ENCODE results near the gene OSBPL2.

Gene OSBPL2

GRCh38 chr20:62203378-62204030 is 34.8 kb upstream of the OSBPL2 start:
- H3K23ac ChIP-seq (ENCODE audit: low read length), result no peak overlapping the region
- no peak overlapping the region for H4K91ac ChIP-seq (ENCODE audit: low read depth, low read length)
- H2AFZ ChIP-seq (ENCODE audit: insufficient read depth, low read length, poor library complexity), result no peak overlapping the region
- no peak overlapping the region for H2BK5ac ChIP-seq (ENCODE audit: low read depth, low read length, poor library complexity)
- no peak overlapping the region for H2AK5ac ChIP-seq (ENCODE audit: low read length)
- no peak overlapping the region for H2BK120ac ChIP-seq (ENCODE audit: insufficient read depth, low read length, poor library complexity)
- H3K4me1 ChIP-seq (ENCODE audit: control insufficient read depth in 1 of 2, insufficient read depth in 2 of 2, low read length in 2 of 2), result no peaks in the 10 kb centered on the region
- no peak overlapping the region for H4K12ac ChIP-seq (ENCODE audit: low read depth, low read length)
- H3K36me3 ChIP-seq (ENCODE audit: control insufficient read depth in 1 of 2, insufficient read depth in 2 of 2, low read length in 2 of 2), result peaks cover 32 to 36% of the 10 kb centered on the region in 2 experiments
- no peak for DNase-seq
- H3K14ac ChIP-seq (ENCODE audit: low read length), result no peak overlapping the region
- no peak overlapping the region for H4K8ac ChIP-seq (ENCODE audit: low read depth, low read length)
- no peaks in the 10 kb centered on the region for H3K9me3 ChIP-seq (ENCODE audit: insufficient read depth, low read depth, low read length)
- H3K4me2 ChIP-seq (ENCODE audit: low read length), result no peak overlapping the region
- no peak overlapping the region for H3K4me3 ChIP-seq (ENCODE audit: low read depth, low read length)
- WGBS (ENCODE audit: extremely low coverage, insufficient coverage, insufficient read length), result no CpG with 5 or more reads among the region's 22 CpGs
- no peaks in the 10 kb centered on the region for H3K79me2 ChIP-seq (ENCODE audit: control insufficient read depth, insufficient read depth, low read length, poor library complexity)
- no peak overlapping the region for H3K27ac ChIP-seq (ENCODE audit: low read depth, low read length)
- H3K4ac ChIP-seq (ENCODE audit: low read depth, low read length), result no peak overlapping the region
- no peaks in the 10 kb centered on the region for H3K27me3 ChIP-seq (ENCODE audit: insufficient read depth, low read length)
- H3K9ac ChIP-seq (ENCODE audit: low read length), result no peak overlapping the region
- no peak overlapping the region for H2BK12ac ChIP-seq (ENCODE audit: low read length)
- H3K79me1 ChIP-seq (ENCODE audit: low read length), result no peaks in the 10 kb centered on the region
- no peak overlapping the region for H3K18ac ChIP-seq (ENCODE audit: low read length)

DNA sequence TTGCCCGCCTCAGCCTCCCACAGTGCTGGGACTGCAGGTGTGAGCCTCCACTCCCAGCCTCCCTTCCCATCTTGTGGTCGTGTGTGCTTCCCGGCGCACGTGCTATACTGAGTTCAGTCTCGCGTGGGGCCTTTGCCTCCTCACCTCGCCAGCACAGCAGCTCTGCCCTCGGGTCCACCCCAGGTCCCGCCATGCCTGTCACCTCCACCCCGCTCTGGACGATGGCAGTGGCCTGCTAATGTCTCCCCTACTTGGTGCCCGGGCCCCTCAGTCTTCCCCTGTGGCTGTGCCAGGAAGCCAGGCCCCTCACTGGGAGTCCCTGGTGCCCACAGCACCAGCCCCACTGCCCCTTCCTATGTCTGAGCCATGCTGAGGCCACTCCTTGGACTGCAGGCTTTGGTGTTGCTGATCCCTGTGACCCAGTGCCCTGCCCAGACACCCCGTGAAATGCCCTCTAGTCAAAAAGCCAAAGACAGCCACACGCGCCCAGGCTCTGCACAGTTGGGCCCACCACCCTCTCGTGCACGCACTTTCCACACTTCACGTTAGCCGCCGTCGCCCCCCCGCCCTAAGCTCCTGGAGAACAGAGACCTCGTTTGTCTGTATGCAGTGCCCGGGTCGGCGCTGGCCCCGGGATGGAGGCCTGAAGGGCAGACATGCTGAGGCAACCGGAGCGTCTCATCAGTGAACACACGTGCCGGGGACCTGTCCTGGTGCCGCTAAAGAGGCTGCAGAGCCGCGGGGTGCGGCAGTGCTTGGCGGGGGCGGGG is 32.5 kb upstream of the OSBPL2 start:
- Histone ChIP-seq H4K91ac (ENCODE audit: low read depth, low read length) (no peak overlapping the region), H4K8ac (ENCODE audit: low read depth, low read length) (no peak overlapping the region), H3K4me2 (ENCODE audit: low read length) (no peak overlapping the region), H3K18ac (ENCODE audit: low read length) (no peak overlapping the region), H3K14ac (ENCODE audit: low read length) (no peak overlapping the region), H4K12ac (ENCODE audit: low read depth, low read length) (no peak overlapping the region), H3K9me3 (ENCODE audit: insufficient read depth, low read depth, low read length) (peaks cover 3% of the 10 kb centered on the region), H2AK5ac (ENCODE audit: low read length) (no peak overlapping the region), H3K4me1 (ENCODE audit: control insufficient read depth in 1 of 2, insufficient read depth in 2 of 2, low read length in 2 of 2) (no peaks in the 10 kb centered on the region), H3K79me2 (ENCODE audit: control insufficient read depth, insufficient read depth, low read length, poor library complexity) (no peaks in the 10 kb centered on the region), H2BK120ac (ENCODE audit: insufficient read depth, low read length, poor library complexity) (no peak overlapping the region), H3K79me1 (ENCODE audit: low read length) (no peaks in the 10 kb centered on the region), H3K4ac (ENCODE audit: low read depth, low read length) (no peak overlapping the region), H3K4me3 (ENCODE audit: low read depth, low read length) (no peak overlapping the region), H3K9ac (ENCODE audit: low read length) (no peak overlapping the region), H3K23ac (ENCODE audit: low read length) (no peak overlapping the region), H2AFZ (ENCODE audit: insufficient read depth, low read length, poor library complexity) (no peak overlapping the region), H2BK5ac (ENCODE audit: low read depth, low read length, poor library complexity) (no peak overlapping the region), H2BK12ac (ENCODE audit: low read length) (no peak overlapping the region), H3K36me3 (ENCODE audit: control insufficient read depth in 1 of 2, insufficient read depth in 2 of 2, low read length in 2 of 2) (peaks cover 19 to 20% of the 10 kb centered on the region in 2 experiments), H3K27me3 (ENCODE audit: insufficient read depth, low read length) (no peaks in the 10 kb centered on the region), H3K27ac (ENCODE audit: low read depth, low read length) (no peak overlapping the region)
- DNase-seq, result no peak
- no CpG with 5 or more reads among the region's 38 CpGs for WGBS (ENCODE audit: extremely low coverage, insufficient coverage, insufficient read length)

DNA sequence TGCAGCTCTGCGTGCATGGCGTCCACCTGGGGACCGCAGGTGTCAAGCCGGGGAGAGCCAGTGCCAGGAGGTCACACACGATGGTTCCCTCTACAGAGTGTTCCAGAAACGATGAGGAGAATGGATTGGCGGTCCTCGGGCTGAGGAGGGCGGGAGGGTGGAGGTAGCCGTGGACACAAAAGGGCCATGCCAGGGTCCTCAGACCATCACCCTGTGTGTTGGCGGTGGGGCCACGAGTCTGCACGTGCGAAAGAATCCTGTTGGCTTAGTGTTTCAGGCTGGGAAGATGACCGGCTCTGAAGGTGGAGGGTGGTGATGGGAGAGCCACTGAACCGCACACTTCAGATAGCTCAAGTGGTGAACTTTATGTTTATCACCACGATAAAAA is 31.9 kb upstream of the OSBPL2 start:
- peaks cover 3% of the 10 kb centered on the region for H3K9me3 ChIP-seq (ENCODE audit: insufficient read depth, low read depth, low read length)
- H3K23ac ChIP-seq (ENCODE audit: low read length), result no peak overlapping the region
- no peaks in the 10 kb centered on the region for H3K27me3 ChIP-seq (ENCODE audit: insufficient read depth, low read length)
- H3K4me2 ChIP-seq (ENCODE audit: low read length), result no peak overlapping the region
- no peak overlapping the region for H3K18ac ChIP-seq (ENCODE audit: low read length)
- H2BK120ac ChIP-seq (ENCODE audit: insufficient read depth, low read length, poor library complexity), result no peak overlapping the region
- H4K91ac ChIP-seq (ENCODE audit: low read depth, low read length), result no peak overlapping the region
- no peak overlapping the region for H2AK5ac ChIP-seq (ENCODE audit: low read length)
- no peaks in the 10 kb centered on the region for H3K79me1 ChIP-seq (ENCODE audit: low read length)
- no CpG with 5 or more reads among the region's 17 CpGs for WGBS (ENCODE audit: extremely low coverage, insufficient coverage, insufficient read length)
- H3K4ac ChIP-seq (ENCODE audit: low read depth, low read length), result no peak overlapping the region
- no peak overlapping the region for H3K14ac ChIP-seq (ENCODE audit: low read length)
- no peak overlapping the region for H4K12ac ChIP-seq (ENCODE audit: low read depth, low read length)
- H4K8ac ChIP-seq (ENCODE audit: low read depth, low read length), result no peak overlapping the region
- H3K36me3 ChIP-seq (ENCODE audit: control insufficient read depth in 1 of 2, insufficient read depth in 2 of 2, low read length in 2 of 2), result peaks cover 13 to 14% of the 10 kb centered on the region in 2 experiments
- H2AFZ ChIP-seq (ENCODE audit: insufficient read depth, low read length, poor library complexity), result no peak overlapping the region
- no peak overlapping the region for H2BK5ac ChIP-seq (ENCODE audit: low read depth, low read length, poor library complexity)
- H3K9ac ChIP-seq (ENCODE audit: low read length), result no peak overlapping the region
- no peak for DNase-seq
- H2BK12ac ChIP-seq (ENCODE audit: low read length), result no peak overlapping the region
- H3K4me1 ChIP-seq (ENCODE audit: control insufficient read depth in 1 of 2, insufficient read depth in 2 of 2, low read length in 2 of 2), result no peaks in the 10 kb centered on the region
- H3K4me3 ChIP-seq (ENCODE audit: low read depth, low read length), result no peak overlapping the region
- no peaks in the 10 kb centered on the region for H3K79me2 ChIP-seq (ENCODE audit: control insufficient read depth, insufficient read depth, low read length, poor library complexity)
- H3K27ac ChIP-seq (ENCODE audit: low read depth, low read length), result no peak overlapping the region

DNA sequence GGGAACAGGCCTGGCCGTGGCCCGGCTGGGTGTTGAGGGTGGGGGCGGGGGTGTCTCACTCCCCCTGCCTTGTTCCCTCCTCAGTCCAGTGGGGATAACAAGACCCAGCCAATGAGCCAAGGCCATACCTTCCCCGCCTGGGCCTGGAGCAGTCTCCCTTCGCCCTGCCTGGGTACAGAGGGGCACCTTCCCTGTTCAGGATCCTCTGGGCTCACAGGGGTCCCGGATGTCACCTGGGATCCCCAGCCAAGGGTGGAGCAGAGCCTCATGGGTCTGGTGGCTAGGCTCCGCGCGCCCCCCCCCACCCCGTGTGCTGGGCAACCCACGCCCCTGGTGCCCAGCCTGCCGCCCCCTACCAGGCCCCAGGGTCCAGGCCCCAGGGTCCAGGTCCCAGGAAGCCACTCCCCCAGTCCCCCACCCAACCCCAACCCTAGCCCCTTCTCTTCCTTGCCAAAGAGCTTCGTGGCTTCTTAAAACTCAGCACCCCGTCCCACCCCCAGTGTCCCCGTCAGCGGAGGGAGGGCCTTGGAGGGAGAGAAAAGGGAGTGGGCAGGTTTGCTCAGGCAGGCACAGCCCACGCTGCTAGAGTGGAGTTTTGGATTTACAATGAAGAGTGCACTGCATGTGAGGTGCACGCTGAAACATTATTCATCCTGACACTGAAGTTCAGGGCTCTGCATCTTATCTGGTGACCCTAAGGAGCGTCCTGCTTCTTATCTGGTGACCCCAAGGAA is 30.1 kb upstream of the OSBPL2 start:
- Histone ChIP-seq H3K36me3 (ENCODE audit: control insufficient read depth in 1 of 2, insufficient read depth in 2 of 2, low read length in 2 of 2) (peaks cover 0 to 2% of the 10 kb centered on the region in 2 experiments), H3K27ac (ENCODE audit: low read depth, low read length) (no peak overlapping the region), H2BK5ac (ENCODE audit: low read depth, low read length, poor library complexity) (no peak overlapping the region), H3K4me1 (ENCODE audit: control insufficient read depth in 1 of 2, insufficient read depth in 2 of 2, low read length in 2 of 2) (no peaks in the 10 kb centered on the region), H3K79me1 (ENCODE audit: low read length) (no peaks in the 10 kb centered on the region), H3K27me3 (ENCODE audit: insufficient read depth, low read length) (no peaks in the 10 kb centered on the region), H3K14ac (ENCODE audit: low read length) (no peak overlapping the region), H4K12ac (ENCODE audit: low read depth, low read length) (no peak overlapping the region), H3K18ac (ENCODE audit: low read length) (no peak overlapping the region), H3K4me3 (ENCODE audit: low read depth, low read length) (no peak overlapping the region), H3K9me3 (ENCODE audit: insufficient read depth, low read depth, low read length) (peaks cover 3% of the 10 kb centered on the region), H3K79me2 (ENCODE audit: control insufficient read depth, insufficient read depth, low read length, poor library complexity) (no peaks in the 10 kb centered on the region), H4K91ac (ENCODE audit: low read depth, low read length) (no peak overlapping the region), H3K9ac (ENCODE audit: low read length) (no peak overlapping the region), H2AK5ac (ENCODE audit: low read length) (no peak overlapping the region), H3K4ac (ENCODE audit: low read depth, low read length) (no peak overlapping the region), H2BK12ac (ENCODE audit: low read length) (no peak overlapping the region), H4K8ac (ENCODE audit: low read depth, low read length) (no peak overlapping the region), H3K4me2 (ENCODE audit: low read length) (no peak overlapping the region), H2AFZ (ENCODE audit: insufficient read depth, low read length, poor library complexity) (no peak overlapping the region), H3K23ac (ENCODE audit: low read length) (no peak overlapping the region), H2BK120ac (ENCODE audit: insufficient read depth, low read length, poor library complexity) (no peak overlapping the region)
- no CpG with 5 or more reads among the region's 19 CpGs for WGBS (ENCODE audit: extremely low coverage, insufficient coverage, insufficient read length)
- DNase-seq, result no peak

All from trophoblast cell (in vitro differentiated cells and primary cell).